Endothelial cell of umbilical vein (primary cell): Measurements from ENCODE around the gene DCAF6. TPM values are rescaled to one million over a fixed set of nuclear protein-coding genes. Genes with fewer than 3 reads are reported as not detected.

Source experiments
- BruUV-seq: library from RNA; stranded (reverse); fragments of 400-500 nt; replicated peaks from 2 replicates; lab custom pipeline; 2021; lab: Mats Ljungman, UMichigan
- CTCF ChIA-PET: fragments of 300-600, 350-600 bp; sonication (Branson Sonifier 250); formaldehyde crosslinking; loops from one replicate; lab custom pipeline; 2021; ENCODE audit warnings: antibody characterized with exemption, inconsistent platforms; lab: Charles Lee
- POLR2A ChIA-PET: fragments of 300-600, 350-600 bp; sonication (Branson Sonifier 250); formaldehyde crosslinking; loops from one replicate; lab custom pipeline; 2021; ENCODE audit warnings: antibody characterized with exemption, inconsistent platforms; lab: Charles Lee
- DNase-seq: peaks from one replicate; pipeline ENCODE4 v3.0.0-alpha.2; 2011; ENCODE audit warnings: low read depth, low spot score
- FAIRE-seq: peaks from 2 replicates; lab custom pipeline; 2011; peaks lifted over from hg19 to GRCh38; lab: Jason Lieb, UNC
- H2AFZ ChIP-seq: 2 replicates; pipeline ENCODE4 v1.6.0; 2012; ENCODE audit warnings: low read depth, low read length, control low read depth, inconsistent platforms
- H3K27ac ChIP-seq: 2 replicates; pipeline ENCODE4 v1.5.1; 2011; ENCODE audit warnings: low read depth, mild to moderate bottlenecking, control low read depth, low read length, moderate library complexity; ENCODE audit not compliant: insufficient read depth
- H3K27me3 ChIP-seq, 2 experiments: 2 replicates each; pipeline versions ENCODE4 v1.6.0 to v1.6.1; 2011; ENCODE audit warnings: low read length in 2 of 2, mixed read lengths in 1 of 2; ENCODE audit not compliant: control insufficient read depth in 2 of 2, insufficient read depth in 2 of 2
- H3K36me3 ChIP-seq, 2 experiments: 2 replicates in 1 of 2; 3 replicates in 1 of 2; pipeline ENCODE4 v1.5.1; 2011; ENCODE audit warnings: low read length in 2 of 2, mild to moderate bottlenecking in 1 of 2, moderate library complexity in 1 of 2; ENCODE audit not compliant: control insufficient read depth in 2 of 2, insufficient read depth in 2 of 2; ENCODE audit errors: extremely low read depth in 1 of 2
- H3K4me1 ChIP-seq: 3 replicates; pipeline ENCODE4 v1.5.1; 2011; ENCODE audit warnings: mild to moderate bottlenecking, low read length; ENCODE audit not compliant: control insufficient read depth, insufficient read depth; ENCODE audit errors: extremely low read depth
- H3K4me2 ChIP-seq: 2 replicates; pipeline ENCODE4 v1.6.1; 2011; ENCODE audit warnings: low read length, control low read depth, mixed read lengths; ENCODE audit not compliant: insufficient read depth
- H3K4me3 ChIP-seq, 3 experiments: fragments of 200-600 bp in 1 of 3; sonication (generic), shearing (Covaris generic) in 1 of 3; replicated peaks in 1 of 3; 2 replicates each; pipeline ENCODE4 v1.5.1; 2011 to 2016; ENCODE audit warnings: control low read depth in 3 of 3, low read length in 3 of 3, mild to moderate bottlenecking in 2 of 3, inconsistent platforms in 1 of 3, low read depth in 1 of 3, moderate library complexity in 1 of 3; ENCODE audit not compliant: insufficient read depth in 1 of 3
- H3K79me2 ChIP-seq: 2 replicates; pipeline ENCODE4 v1.6.0; 2012; ENCODE audit warnings: low read length, inconsistent platforms; ENCODE audit not compliant: control insufficient read depth, insufficient read depth
- H3K9ac ChIP-seq: replicated peaks from 2 replicates; pipeline ENCODE3; 2011; ENCODE audit warnings: low read length, control low read depth; ENCODE audit not compliant: insufficient read depth; ENCODE audit errors: extremely low read depth
- H3K9me1 ChIP-seq: replicated peaks from 3 replicates; pipeline ENCODE4 v1.6.0; 2011; ENCODE audit warnings: mild to moderate bottlenecking, low read length; ENCODE audit not compliant: control insufficient read depth, insufficient read depth; ENCODE audit errors: extremely low read depth
- H3K9me3 ChIP-seq: replicated peaks from 2 replicates; pipeline ENCODE4 v1.5.1; 2012; ENCODE audit warnings: low read length, inconsistent platforms; ENCODE audit not compliant: control insufficient read depth, insufficient read depth
- H4K20me1 ChIP-seq: replicated peaks from 2 replicates; pipeline ENCODE3; 2011; ENCODE audit warnings: mild to moderate bottlenecking, low read length; ENCODE audit not compliant: control insufficient read depth, insufficient read depth; ENCODE audit errors: extremely low read depth
- CTCF ChIP-seq, 2 donors: IDR thresholded peaks; 1 replicate in 1 of 2; 2 replicates in 1 of 2; pipeline ENCODE4 v1.5.1; 2011; ENCODE audit warnings: low read length in 2 of 2, mild to moderate bottlenecking in 2 of 2, moderate library complexity in 2 of 2, control low read depth in 1 of 2, inconsistent platforms in 1 of 2, low read depth in 1 of 2; ENCODE audit not compliant: insufficient read depth in 1 of 2; ENCODE audit errors: extremely low read depth in 1 of 2
- EZH2 ChIP-seq: IDR thresholded peaks from 2 replicates; pipeline ENCODE4 v1.6.1; 2012; ENCODE audit warnings: borderline replicate concordance, low read depth, mild to moderate bottlenecking, moderate library complexity, low read length, inconsistent platforms; ENCODE audit not compliant: severe bottlenecking
- FOS ChIP-seq: IDR thresholded peaks from 2 replicates; pipeline ENCODE4 v1.6.1; 2011; ENCODE audit warnings: mild to moderate bottlenecking, low read length, moderate library complexity, borderline replicate concordance; ENCODE audit not compliant: insufficient read depth
- GATA2 ChIP-seq: IDR thresholded peaks from 2 replicates; pipeline ENCODE4 v1.7.0; 2011; ENCODE audit warnings: low read depth, mild to moderate bottlenecking, moderate library complexity, mixed read lengths, low read length; ENCODE audit not compliant: insufficient read length, insufficient read depth
- JUN ChIP-seq: IDR thresholded peaks from 2 replicates; pipeline ENCODE4 v1.6.1; 2011; ENCODE audit warnings: borderline replicate concordance, low read depth; ENCODE audit not compliant: insufficient read length, insufficient read depth
- MYC ChIP-seq: IDR thresholded peaks from one replicate; pipeline ENCODE4 v1.6.1; 2011; ENCODE audit warnings: mild to moderate bottlenecking, low read depth, low read length
- POLR2A ChIP-seq: IDR thresholded peaks from 2 replicates; pipeline ENCODE4 v1.6.1; 2012; ENCODE audit warnings: low read depth, mild to moderate bottlenecking, control low read depth, low read length
- POLR2AphosphoS5 ChIP-seq: IDR thresholded peaks from 2 replicates; pipeline ENCODE4 v1.6.1; 2012; ENCODE audit warnings: low read depth, mild to moderate bottlenecking, control low read depth, low read length, moderate library complexity; ENCODE audit not compliant: insufficient read depth
- dilution Hi-C: fragments of 300-500 bp; cut with MboI; formaldehyde crosslinking; loops from one replicate; pipeline ENCODE4 v1.15.0; 2019; ENCODE audit warnings: low sequenced_read_pairs; ENCODE audit not compliant: extremely low pct_ligation_motif_present
- intact Hi-C: fragments of 100-400 bp; cut with micrococcal nuclease; formaldehyde crosslinking; loops from one replicate; pipeline ENCODE4 v1.10.0; 2022
- polyA plus RNA-seq, 4 experiments: library from polyadenylated mRNA; depleted of rRNA in 3 of 4; stranded (reverse) in 3 of 4; unstranded in 1 of 4; fragments of >200 nt; gene quantifications; 2 replicates each; pipeline versions ENCODE4 v1.2.1 to v1.2.3, GENCODE V29; 2011 to 2012; ENCODE audit warnings: missing spikeins in 1 of 4
- total RNA-seq: library from RNA; stranded (reverse); gene quantifications from 2 replicates; pipeline ENCODE4 v1.2.3, GENCODE V29; 2021
- TF ChIP-seq, protein P1 (sequence below): IDR thresholded peaks from 2 replicates; pipeline ENCODE4 v1.6.1; 2011; ENCODE audit not compliant: insufficient read depth, insufficient read length

Gene DCAF6
- total and polyA plus RNA-seq, 2 donors (not counting 3 experiments of a cell fraction or from before 2014, with no cell fraction given): 28.6 to 39.4 TPM

GRCh38 chr1:167936930-167937708 lies 636 bp downstream of the DCAF6 start, which contains the start of gene MPC2:
Gene MPC2, minus strand, starts transcription at chr1:167937072. Its CDS starts 1,231 bp downstream, at chr1:167935841.
- Histone ChIP-seq H3K36me3 (no peaks in the 10 kb centered on the region), H4K20me1 (no peaks in the 10 kb centered on the region), H3K9me1 (no peaks in the 10 kb centered on the region), H3K79me2 (peaks cover 55% of the 10 kb centered on the region), H2AFZ (peak within 1 kb of the TSS; percentile 49), H3K9ac (peak within 1 kb of the TSS; percentile 95), H3K4me1 (peaks cover 18% of the 10 kb centered on the region), H3K4me2 (peak within 1 kb of the TSS; percentile 97), H3K4me3 (peak within 1 kb of the TSS; percentile 87 to 95 (median 93)), H3K27me3 (no peaks in the 10 kb centered on the region), H3K9me3 (no peaks in the 10 kb centered on the region), H3K27ac (peak within 1 kb of the TSS; percentile 93)
- intact Hi-C loops: loop anchor here (1.0 to 5.0 kb wide), 9 partner anchors 10 to 324 kb away; partner anchors contain the start of gene MPZL1
- DNase-seq (peak; percentile 71), FAIRE-seq (peak; percentile 83)
- dilution Hi-C loops: no loop called here
- BruUV-seq: TSS peak; percentile 30
- CTCF ChIA-PET: interaction anchor here (1.0 to 1.8 kb wide), 3 partner anchors 42 to 148 kb away, joined by 3 to 9 read pairs (median 4); no protein-coding TSS in a partner anchor
- POLR2A ChIA-PET: interaction anchor here (0.7 kb wide), 2 partner anchors 9 to 13 kb away, joined by 3 to 7 read pairs; no protein-coding TSS in a partner anchor
- TF ChIP-seq, protein P1, sequence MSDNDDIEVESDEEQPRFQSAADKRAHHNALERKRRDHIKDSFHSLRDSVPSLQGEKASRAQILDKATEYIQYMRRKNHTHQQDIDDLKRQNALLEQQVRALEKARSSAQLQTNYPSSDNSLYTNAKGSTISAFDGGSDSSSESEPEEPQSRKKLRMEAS: no peak
- TF ChIP-seq POLR2AphosphoS5: no peak
- no peak for TF ChIP-seq POLR2A
- TF ChIP-seq EZH2: no peak
- TF ChIP-seq GATA2: no peak
- TF ChIP-seq MYC: no peak
- no peak for TF ChIP-seq CTCF (IDR thresholded peaks at IDR 0.05; ENCODE audit: extremely low read depth in 1 of 2, insufficient read depth in 1 of 2, low read depth in 1 of 2, low read length in 2 of 2)
- no peak for TF ChIP-seq FOS
- TF ChIP-seq JUN: no peak
